ENCODE results near the gene ZNF423.

Gene ZNF423

DNA sequence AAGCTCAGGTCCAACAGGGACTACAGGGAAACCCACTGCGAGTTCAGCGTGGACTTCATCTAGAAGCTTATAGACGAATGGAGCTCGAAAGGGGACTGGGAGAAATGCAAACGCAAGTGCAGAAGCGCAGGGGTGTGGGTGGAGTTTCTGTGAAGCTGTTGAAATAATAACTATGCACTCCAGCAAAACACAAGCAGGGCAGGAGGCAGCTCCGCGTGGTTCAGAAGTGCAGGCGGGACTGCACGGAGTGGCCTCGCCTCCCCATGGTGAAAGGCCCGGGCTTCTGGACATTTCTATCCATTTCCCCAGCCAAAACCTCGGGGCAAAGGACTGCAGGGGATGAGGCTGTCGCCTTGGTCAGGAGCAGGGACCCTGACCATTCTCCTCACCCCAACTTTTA, 74.5 kb downstream of the ZNF423 start:
- Histone ChIP-seq H3K36me3 (no peaks in the 10 kb centered on the region), H3K4me3 (ENCODE audit: low read depth, low read length) (no peak overlapping the region), H3K27ac (no peak overlapping the region), H3K9me3 (ENCODE audit: severe bottlenecking) (no peaks in the 10 kb centered on the region), H3K27me3 (ENCODE audit: insufficient read depth, low read depth, severe bottlenecking) (no peaks in the 10 kb centered on the region)
- TF ChIP-seq CTCF (IDR thresholded peaks at IDR 0.05; ENCODE audit: low read depth, low read length) = no peak
- DNase-seq = no peak

GRCh38 chr16:49780433-49780832, 75.5 kb downstream of the ZNF423 start:
- H3K36me3 ChIP-seq = no peaks in the 10 kb centered on the region
- no peak for TF ChIP-seq CTCF (IDR thresholded peaks at IDR 0.05; ENCODE audit: low read depth, low read length)
- no peak overlapping the region for H3K4me3 ChIP-seq (ENCODE audit: low read depth, low read length)
- H3K27ac ChIP-seq = no peak overlapping the region
- H3K9me3 ChIP-seq (ENCODE audit: severe bottlenecking) = no peaks in the 10 kb centered on the region
- no peak for DNase-seq
- H3K27me3 ChIP-seq (ENCODE audit: insufficient read depth, low read depth, severe bottlenecking) = no peaks in the 10 kb centered on the region

GRCh38 chr16:49779979-49780378, 75.9 kb downstream of the ZNF423 start:
- no peak for TF ChIP-seq CTCF (IDR thresholded peaks at IDR 0.05; ENCODE audit: low read depth, low read length)
- no peak overlapping the region for H3K27ac ChIP-seq
- H3K4me3 ChIP-seq (ENCODE audit: low read depth, low read length) = no peak overlapping the region
- no peaks in the 10 kb centered on the region for H3K9me3 ChIP-seq (ENCODE audit: severe bottlenecking)
- no peak for DNase-seq
- H3K36me3 ChIP-seq = no peaks in the 10 kb centered on the region
- no peaks in the 10 kb centered on the region for H3K27me3 ChIP-seq (ENCODE audit: insufficient read depth, low read depth, severe bottlenecking)

DNA sequence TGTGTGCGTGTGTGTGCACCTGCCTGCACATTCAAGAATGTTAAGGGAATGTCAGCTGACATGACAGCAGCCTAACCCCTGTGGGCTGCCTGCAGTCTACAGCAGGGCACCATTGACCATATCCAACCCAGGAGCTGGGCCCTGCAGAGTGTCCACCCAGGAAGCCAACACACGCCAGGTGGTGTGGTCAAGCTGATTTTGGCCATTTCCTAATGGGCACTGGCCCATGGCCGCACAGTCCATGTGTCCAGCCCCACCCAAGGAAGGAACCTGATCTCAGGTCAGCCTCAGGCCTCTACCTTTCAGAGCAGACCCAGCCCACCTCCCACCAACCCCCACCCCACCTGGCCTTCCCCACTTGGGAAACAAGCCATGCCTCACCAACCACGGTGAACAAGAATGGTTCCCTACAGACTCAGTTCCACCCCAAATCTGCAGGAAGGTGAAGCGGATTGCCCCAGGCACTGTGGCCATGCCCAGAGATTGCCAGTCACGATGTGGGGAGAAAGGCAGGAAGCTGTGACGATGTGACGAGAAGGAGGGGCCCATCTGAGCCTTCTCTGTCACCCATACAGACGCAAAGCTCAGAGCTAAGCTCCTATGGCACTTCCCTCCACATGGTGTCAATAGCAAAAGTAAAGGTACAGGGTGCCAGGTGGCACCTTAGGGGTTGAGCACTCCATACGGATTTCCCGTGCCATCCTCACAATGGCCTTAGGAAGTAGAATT, 77.5 kb downstream of the ZNF423 start:
- H3K27ac ChIP-seq = no peak overlapping the region
- DNase-seq = no peak
- no peak for TF ChIP-seq CTCF (IDR thresholded peaks at IDR 0.05; ENCODE audit: low read depth, low read length)
- no peaks in the 10 kb centered on the region for H3K27me3 ChIP-seq (ENCODE audit: insufficient read depth, low read depth, severe bottlenecking)
- no peaks in the 10 kb centered on the region for H3K9me3 ChIP-seq (ENCODE audit: severe bottlenecking)
- no peaks in the 10 kb centered on the region for H3K36me3 ChIP-seq
- H3K4me3 ChIP-seq (ENCODE audit: low read depth, low read length) = no peak overlapping the region

- Histone ChIP-seq H3K9me3 (ENCODE audit: severe bottlenecking) (no peaks in the 10 kb centered on the region), H3K36me3 (no peaks in the 10 kb centered on the region), H3K27me3 (ENCODE audit: insufficient read depth, low read depth, severe bottlenecking) (no peaks in the 10 kb centered on the region), H3K27ac (no peak overlapping the region), H3K4me3 (ENCODE audit: low read depth, low read length) (no peak overlapping the region)
- no peak for TF ChIP-seq CTCF (IDR thresholded peaks at IDR 0.05; ENCODE audit: low read depth, low read length)
- DNase-seq = no peak
These were observed 79.2 kb downstream of the ZNF423 start for GRCh38 chr16:49776734-49777133.

- Histone ChIP-seq H3K9me3 (ENCODE audit: severe bottlenecking) (no peaks in the 10 kb centered on the region), H3K27ac (no peak overlapping the region), H3K4me3 (ENCODE audit: low read depth, low read length) (no peak overlapping the region), H3K36me3 (no peaks in the 10 kb centered on the region), H3K27me3 (ENCODE audit: insufficient read depth, low read depth, severe bottlenecking) (no peaks in the 10 kb centered on the region)
- no peak for DNase-seq
- no peak for TF ChIP-seq CTCF (IDR thresholded peaks at IDR 0.05; ENCODE audit: low read depth, low read length)
These were observed 79.8 kb downstream of the ZNF423 start for GRCh38 chr16:49776085-49776595.
